Endothelial cell of umbilical vein (primary cell): ENCODE data around the gene CHST11. TPM values are rescaled to one million over a fixed set of nuclear protein-coding genes. Genes with fewer than 3 reads are reported as not detected.

Experiments
- BruUV-seq: library from RNA; stranded (reverse); fragments of 400-500 nt; replicated peaks from 2 replicates; lab custom pipeline; 2021; lab: Mats Ljungman, UMichigan
- CTCF ChIA-PET: fragments of 300-600, 350-600 bp; sonication (Branson Sonifier 250); formaldehyde crosslinking; loops from one replicate; lab custom pipeline; 2021; ENCODE audit warnings: antibody characterized with exemption, inconsistent platforms; lab: Charles Lee
- POLR2A ChIA-PET: fragments of 300-600, 350-600 bp; sonication (Branson Sonifier 250); formaldehyde crosslinking; loops from one replicate; lab custom pipeline; 2021; ENCODE audit warnings: antibody characterized with exemption, inconsistent platforms; lab: Charles Lee
- DNase-seq: peaks from one replicate; pipeline ENCODE4 v3.0.0-alpha.2; 2011; ENCODE audit warnings: low read depth, low spot score
- FAIRE-seq: peaks from 2 replicates; lab custom pipeline; 2011; peaks lifted over from hg19 to GRCh38; lab: Jason Lieb, UNC
- H2AFZ ChIP-seq: 2 replicates; pipeline ENCODE4 v1.6.0; 2012; ENCODE audit warnings: low read depth, low read length, control low read depth, inconsistent platforms
- H3K27ac ChIP-seq: 2 replicates; pipeline ENCODE4 v1.5.1; 2011; ENCODE audit warnings: low read depth, mild to moderate bottlenecking, control low read depth, low read length, moderate library complexity; ENCODE audit not compliant: insufficient read depth
- H3K27me3 ChIP-seq, 2 experiments: 2 replicates each; pipeline versions ENCODE4 v1.6.0 to v1.6.1; 2011; ENCODE audit warnings: low read length in 2 of 2, mixed read lengths in 1 of 2; ENCODE audit not compliant: control insufficient read depth in 2 of 2, insufficient read depth in 2 of 2
- H3K36me3 ChIP-seq, 2 experiments: 2 replicates in 1 of 2; 3 replicates in 1 of 2; pipeline ENCODE4 v1.5.1; 2011; ENCODE audit warnings: low read length in 2 of 2, mild to moderate bottlenecking in 1 of 2, moderate library complexity in 1 of 2; ENCODE audit not compliant: control insufficient read depth in 2 of 2, insufficient read depth in 2 of 2; ENCODE audit errors: extremely low read depth in 1 of 2
- H3K4me1 ChIP-seq: 3 replicates; pipeline ENCODE4 v1.5.1; 2011; ENCODE audit warnings: mild to moderate bottlenecking, low read length; ENCODE audit not compliant: control insufficient read depth, insufficient read depth; ENCODE audit errors: extremely low read depth
- H3K4me2 ChIP-seq: 2 replicates; pipeline ENCODE4 v1.6.1; 2011; ENCODE audit warnings: low read length, control low read depth, mixed read lengths; ENCODE audit not compliant: insufficient read depth
- H3K4me3 ChIP-seq, 3 experiments: fragments of 200-600 bp in 1 of 3; sonication (generic), shearing (Covaris generic) in 1 of 3; replicated peaks in 1 of 3; 2 replicates each; pipeline ENCODE4 v1.5.1; 2011 to 2016; ENCODE audit warnings: control low read depth in 3 of 3, low read length in 3 of 3, mild to moderate bottlenecking in 2 of 3, inconsistent platforms in 1 of 3, low read depth in 1 of 3, moderate library complexity in 1 of 3; ENCODE audit not compliant: insufficient read depth in 1 of 3
- H3K79me2 ChIP-seq: 2 replicates; pipeline ENCODE4 v1.6.0; 2012; ENCODE audit warnings: low read length, inconsistent platforms; ENCODE audit not compliant: control insufficient read depth, insufficient read depth
- H3K9ac ChIP-seq: replicated peaks from 2 replicates; pipeline ENCODE3; 2011; ENCODE audit warnings: low read length, control low read depth; ENCODE audit not compliant: insufficient read depth; ENCODE audit errors: extremely low read depth
- H3K9me1 ChIP-seq: replicated peaks from 3 replicates; pipeline ENCODE4 v1.6.0; 2011; ENCODE audit warnings: mild to moderate bottlenecking, low read length; ENCODE audit not compliant: control insufficient read depth, insufficient read depth; ENCODE audit errors: extremely low read depth
- H3K9me3 ChIP-seq: replicated peaks from 2 replicates; pipeline ENCODE4 v1.5.1; 2012; ENCODE audit warnings: low read length, inconsistent platforms; ENCODE audit not compliant: control insufficient read depth, insufficient read depth
- H4K20me1 ChIP-seq: replicated peaks from 2 replicates; pipeline ENCODE3; 2011; ENCODE audit warnings: mild to moderate bottlenecking, low read length; ENCODE audit not compliant: control insufficient read depth, insufficient read depth; ENCODE audit errors: extremely low read depth
- CTCF ChIP-seq, 2 donors: IDR thresholded peaks; 1 replicate in 1 of 2; 2 replicates in 1 of 2; pipeline ENCODE4 v1.5.1; 2011; ENCODE audit warnings: low read length in 2 of 2, mild to moderate bottlenecking in 2 of 2, moderate library complexity in 2 of 2, control low read depth in 1 of 2, inconsistent platforms in 1 of 2, low read depth in 1 of 2; ENCODE audit not compliant: insufficient read depth in 1 of 2; ENCODE audit errors: extremely low read depth in 1 of 2
- EZH2 ChIP-seq: IDR thresholded peaks from 2 replicates; pipeline ENCODE4 v1.6.1; 2012; ENCODE audit warnings: borderline replicate concordance, low read depth, mild to moderate bottlenecking, moderate library complexity, low read length, inconsistent platforms; ENCODE audit not compliant: severe bottlenecking
- FOS ChIP-seq: IDR thresholded peaks from 2 replicates; pipeline ENCODE4 v1.6.1; 2011; ENCODE audit warnings: mild to moderate bottlenecking, low read length, moderate library complexity, borderline replicate concordance; ENCODE audit not compliant: insufficient read depth
- GATA2 ChIP-seq: IDR thresholded peaks from 2 replicates; pipeline ENCODE4 v1.7.0; 2011; ENCODE audit warnings: low read depth, mild to moderate bottlenecking, moderate library complexity, mixed read lengths, low read length; ENCODE audit not compliant: insufficient read length, insufficient read depth
- JUN ChIP-seq: IDR thresholded peaks from 2 replicates; pipeline ENCODE4 v1.6.1; 2011; ENCODE audit warnings: borderline replicate concordance, low read depth; ENCODE audit not compliant: insufficient read length, insufficient read depth
- MAX ChIP-seq: IDR thresholded peaks from 2 replicates; pipeline ENCODE4 v1.6.1; 2011; ENCODE audit not compliant: insufficient read depth, insufficient read length
- MYC ChIP-seq: IDR thresholded peaks from one replicate; pipeline ENCODE4 v1.6.1; 2011; ENCODE audit warnings: mild to moderate bottlenecking, low read depth, low read length
- POLR2A ChIP-seq: IDR thresholded peaks from 2 replicates; pipeline ENCODE4 v1.6.1; 2012; ENCODE audit warnings: low read depth, mild to moderate bottlenecking, control low read depth, low read length
- POLR2AphosphoS5 ChIP-seq: IDR thresholded peaks from 2 replicates; pipeline ENCODE4 v1.6.1; 2012; ENCODE audit warnings: low read depth, mild to moderate bottlenecking, control low read depth, low read length, moderate library complexity; ENCODE audit not compliant: insufficient read depth
- dilution Hi-C: fragments of 300-500 bp; cut with MboI; formaldehyde crosslinking; loops from one replicate; pipeline ENCODE4 v1.15.0; 2019; ENCODE audit warnings: low sequenced_read_pairs; ENCODE audit not compliant: extremely low pct_ligation_motif_present
- intact Hi-C: fragments of 100-400 bp; cut with micrococcal nuclease; formaldehyde crosslinking; loops from one replicate; pipeline ENCODE4 v1.10.0; 2022
- polyA plus RNA-seq, 4 experiments: library from polyadenylated mRNA; depleted of rRNA in 3 of 4; stranded (reverse) in 3 of 4; unstranded in 1 of 4; fragments of >200 nt; gene quantifications; 2 replicates each; pipeline versions ENCODE4 v1.2.1 to v1.2.3, GENCODE V29; 2011 to 2012; ENCODE audit warnings: missing spikeins in 1 of 4
- total RNA-seq: library from RNA; stranded (reverse); gene quantifications from 2 replicates; pipeline ENCODE4 v1.2.3, GENCODE V29; 2021

CHST11 gene
- total and polyA plus RNA-seq, 2 donors (not counting 3 experiments of a cell fraction or from before 2014, with no cell fraction given) = 19.7 to 20.9 TPM

- TF ChIP-seq GATA2 (no peak), JUN (no peak), POLR2AphosphoS5 (no peak), POLR2A (no peak), CTCF (IDR thresholded peaks at IDR 0.05; ENCODE audit: extremely low read depth in 1 of 2, insufficient read depth in 1 of 2, low read depth in 1 of 2, low read length in 2 of 2) (no peak), EZH2 (no peak), MYC (no peak), FOS (no peak), MAX (no peak)
- ChIA-PET CTCF (interaction anchor here (1.0 kb wide), 1 partner anchor 201 kb away, joined by 5 read pairs; no protein-coding TSS in a partner anchor), POLR2A (no interaction called here)
- H3K9me3 ChIP-seq = no peaks in the 10 kb centered on the region
- no peak overlapping the region for H2AFZ ChIP-seq
- H3K36me3 ChIP-seq = no peaks in the 10 kb centered on the region
- no peak overlapping the region for H3K27ac ChIP-seq
- H3K79me2 ChIP-seq = peaks cover 3% of the 10 kb centered on the region
- no peaks in the 10 kb centered on the region for H4K20me1 ChIP-seq
- FAIRE-seq (no peak), DNase-seq (no peak)
- no peaks in the 10 kb centered on the region for H3K9me1 ChIP-seq
- no peaks in the 10 kb centered on the region for H3K27me3 ChIP-seq
- H3K4me3 ChIP-seq = no peak overlapping the region
- no peak overlapping the region for H3K4me2 ChIP-seq
- intact Hi-C loops (no loop called here), dilution Hi-C loops (no loop called here)
- H3K9ac ChIP-seq = no peak overlapping the region
- peaks cover 6% of the 10 kb centered on the region for H3K4me1 ChIP-seq
- no TSS peak for BruUV-seq
Observed at GRCh38 chr12:104583301-104583700, 126.6 kb downstream of the CHST11 start.
